ELR (cell line): ENCODE results near the gene ATXN7L1.
"Not testable (repeated sequence)": the region's sequence is repeated elsewhere in the genome, so short reads cannot be mapped to it uniquely, and the experiment has no call there.

ENCODE experiments used
- DNase-seq: peaks from one replicate; pipeline ENCODE4 v3.0.0-alpha.2; 2015; ENCODE audit warnings: low read depth

ATXN7L1 gene

DNA sequence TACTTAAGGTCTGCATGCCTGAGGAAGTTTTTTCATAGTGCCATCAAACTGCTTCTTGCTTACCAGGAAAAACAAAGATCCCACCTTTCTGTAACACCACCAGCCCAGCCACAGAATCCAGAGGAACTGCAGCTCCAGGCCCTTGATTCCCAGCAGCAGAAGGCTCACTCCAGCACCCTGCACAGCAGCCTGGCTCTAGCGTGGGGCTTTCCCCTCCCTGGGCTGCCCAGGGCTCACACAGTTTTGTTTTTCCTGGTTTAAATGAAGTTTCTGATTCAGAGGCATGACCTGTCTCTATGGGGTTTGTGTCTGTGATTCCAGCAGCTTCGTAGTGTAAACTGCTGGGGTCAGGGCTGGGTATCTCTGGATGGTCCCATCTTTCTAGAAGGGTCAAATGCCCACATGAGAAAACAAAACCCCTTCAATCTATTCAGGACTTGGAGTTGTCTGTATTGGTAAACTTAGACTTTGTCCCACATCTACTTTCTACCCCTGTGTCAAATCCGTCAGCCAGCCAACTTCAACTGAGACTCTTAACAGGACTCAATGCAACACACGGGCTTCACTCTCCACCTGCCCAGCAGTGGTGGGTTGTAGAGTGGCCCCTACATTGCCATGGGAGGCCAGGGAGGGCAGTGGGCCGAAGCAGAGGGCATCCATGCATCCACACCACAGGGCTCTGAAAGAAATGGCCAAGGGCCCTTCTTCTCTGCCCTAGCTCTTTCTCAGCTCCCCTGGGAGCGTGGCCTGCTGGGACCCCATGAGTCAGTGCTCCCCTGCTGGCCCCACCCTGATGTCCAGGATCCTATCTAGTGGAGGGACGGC is 73.6 kb downstream of the ATXN7L1 start:
- no peak for DNase-seq

DNA sequence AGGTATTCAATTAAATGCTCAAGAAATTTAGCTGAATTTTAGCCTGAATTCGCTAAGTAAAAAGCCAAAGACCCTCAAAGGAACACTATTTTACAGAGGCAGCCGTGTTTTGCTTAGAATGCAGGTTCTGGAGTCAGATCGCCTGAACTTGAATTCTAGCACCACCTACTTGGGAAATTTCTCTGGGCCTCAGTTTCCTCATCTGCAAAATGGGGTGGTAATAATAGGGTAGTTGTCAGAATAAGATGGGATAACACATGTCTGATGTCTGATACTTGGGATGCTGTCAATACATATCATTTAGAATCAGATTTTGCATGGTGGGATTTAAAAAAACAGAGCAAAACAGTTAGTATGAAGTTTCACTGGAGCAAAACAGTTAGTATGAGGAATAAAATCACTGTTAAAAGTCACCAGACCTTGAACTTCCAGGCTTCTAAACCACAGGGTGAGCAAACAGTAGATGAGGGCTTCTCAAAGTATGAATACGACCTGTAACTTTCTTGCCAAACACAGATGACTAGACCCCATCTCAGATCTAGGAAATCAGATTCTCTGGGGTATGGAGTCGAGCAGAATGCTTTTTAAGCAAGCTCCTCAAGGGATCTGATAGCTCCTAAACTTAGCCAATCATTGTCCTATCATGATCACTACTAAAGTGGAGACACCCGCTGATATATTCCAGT is 75.4 kb downstream of the ATXN7L1 start:
- no peak for DNase-seq

DNA sequence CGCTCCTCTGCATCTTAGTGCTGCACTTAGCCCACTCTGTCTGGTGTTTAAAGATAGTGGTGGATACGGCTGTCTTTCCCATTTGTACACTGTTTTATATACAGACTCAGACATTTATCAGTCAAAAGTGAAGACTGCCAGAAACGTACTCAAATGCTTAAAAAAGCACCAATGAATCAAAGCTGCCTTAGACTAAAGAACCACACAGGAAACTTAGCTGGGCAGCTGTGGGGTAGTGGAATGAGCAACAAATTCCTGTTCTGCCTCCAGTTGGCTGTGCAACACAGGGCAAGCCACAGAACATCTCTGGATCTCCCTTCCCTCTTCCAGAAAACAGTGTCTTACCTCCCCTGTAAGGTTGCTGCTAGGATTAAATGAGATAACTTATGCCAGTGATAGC is 76.0 kb downstream of the ATXN7L1 start:
- no peak for DNase-seq

DNA sequence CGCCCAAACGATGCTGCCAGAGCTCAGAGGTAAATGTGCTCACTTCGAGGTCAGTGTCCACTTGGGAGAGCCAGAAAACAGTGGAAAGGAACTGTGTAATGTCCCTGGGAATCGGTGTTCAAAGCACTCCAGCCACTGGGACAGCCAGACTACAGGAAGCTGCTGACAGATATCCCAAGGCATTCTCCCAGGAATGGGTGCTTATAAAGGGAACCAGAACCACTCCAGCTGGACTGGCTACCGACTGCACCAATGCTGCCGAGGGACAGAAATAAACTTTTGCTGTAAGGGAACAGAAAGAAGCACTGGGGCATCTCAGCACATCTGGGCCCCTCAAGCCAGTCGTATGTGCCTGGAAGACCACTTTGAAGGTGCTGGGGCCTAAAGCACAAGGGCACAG is 76.7 kb downstream of the ATXN7L1 start:
- no peak for DNase-seq

DNA sequence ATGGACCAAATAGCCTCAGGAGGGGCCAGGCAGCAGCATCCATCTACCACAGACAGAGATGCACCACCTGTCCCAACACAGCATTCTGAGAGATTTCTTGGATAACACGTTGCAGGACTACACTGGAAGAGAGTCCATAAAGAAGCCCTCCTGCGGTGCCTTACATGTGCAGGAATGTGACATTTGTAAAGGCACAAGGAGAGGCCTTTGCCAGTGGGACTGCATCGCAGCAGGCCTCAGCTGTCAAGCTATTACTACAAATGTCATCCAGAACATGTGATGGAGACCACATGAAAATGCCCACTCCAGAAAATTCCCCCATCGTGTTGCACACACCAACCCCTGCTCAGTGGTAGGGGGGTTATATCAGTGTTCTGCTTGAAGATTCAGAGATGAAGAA is 77.4 kb downstream of the ATXN7L1 start:
- no peak for DNase-seq

DNA sequence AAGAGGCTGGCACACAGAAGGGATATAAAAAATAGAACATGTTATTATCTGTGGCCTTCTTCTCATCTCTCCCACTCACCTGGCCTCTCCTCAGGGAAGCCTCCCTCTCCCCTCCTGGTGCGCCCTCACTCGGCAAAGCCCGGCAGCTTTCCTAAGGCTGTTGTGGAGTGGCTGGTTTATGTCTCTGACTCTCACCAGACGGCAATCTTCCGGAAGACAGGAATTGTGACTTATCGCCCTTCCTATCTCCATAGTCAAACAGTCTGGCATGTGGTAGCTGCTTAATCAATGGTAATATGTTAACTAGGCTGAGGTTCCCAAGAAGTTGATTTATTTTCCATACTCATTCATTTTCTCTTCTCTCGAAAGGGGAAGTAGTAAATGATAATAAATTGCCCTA is 78.7 kb downstream of the ATXN7L1 start:
- no peak for DNase-seq

DNA sequence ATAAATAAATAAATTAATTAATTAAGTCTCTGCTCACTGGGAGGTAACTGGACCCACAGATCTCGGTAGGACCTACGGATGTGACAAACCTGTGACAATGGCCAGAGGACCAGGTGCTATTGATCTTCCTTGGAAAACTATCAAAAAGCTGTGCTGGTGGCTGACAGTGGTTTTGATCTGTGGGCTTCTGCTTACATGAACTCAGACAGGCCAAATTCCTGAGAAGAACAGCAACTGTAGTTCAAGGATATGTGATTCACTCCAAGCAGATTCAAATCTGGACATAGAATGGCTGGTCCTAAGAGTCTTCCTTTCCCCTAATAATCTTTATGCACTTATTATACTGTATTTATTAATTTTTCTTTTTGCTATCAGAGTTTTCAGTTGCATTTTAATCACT is 80.0 kb downstream of the ATXN7L1 start:
- peak; percentile 50 for DNase-seq

DNA sequence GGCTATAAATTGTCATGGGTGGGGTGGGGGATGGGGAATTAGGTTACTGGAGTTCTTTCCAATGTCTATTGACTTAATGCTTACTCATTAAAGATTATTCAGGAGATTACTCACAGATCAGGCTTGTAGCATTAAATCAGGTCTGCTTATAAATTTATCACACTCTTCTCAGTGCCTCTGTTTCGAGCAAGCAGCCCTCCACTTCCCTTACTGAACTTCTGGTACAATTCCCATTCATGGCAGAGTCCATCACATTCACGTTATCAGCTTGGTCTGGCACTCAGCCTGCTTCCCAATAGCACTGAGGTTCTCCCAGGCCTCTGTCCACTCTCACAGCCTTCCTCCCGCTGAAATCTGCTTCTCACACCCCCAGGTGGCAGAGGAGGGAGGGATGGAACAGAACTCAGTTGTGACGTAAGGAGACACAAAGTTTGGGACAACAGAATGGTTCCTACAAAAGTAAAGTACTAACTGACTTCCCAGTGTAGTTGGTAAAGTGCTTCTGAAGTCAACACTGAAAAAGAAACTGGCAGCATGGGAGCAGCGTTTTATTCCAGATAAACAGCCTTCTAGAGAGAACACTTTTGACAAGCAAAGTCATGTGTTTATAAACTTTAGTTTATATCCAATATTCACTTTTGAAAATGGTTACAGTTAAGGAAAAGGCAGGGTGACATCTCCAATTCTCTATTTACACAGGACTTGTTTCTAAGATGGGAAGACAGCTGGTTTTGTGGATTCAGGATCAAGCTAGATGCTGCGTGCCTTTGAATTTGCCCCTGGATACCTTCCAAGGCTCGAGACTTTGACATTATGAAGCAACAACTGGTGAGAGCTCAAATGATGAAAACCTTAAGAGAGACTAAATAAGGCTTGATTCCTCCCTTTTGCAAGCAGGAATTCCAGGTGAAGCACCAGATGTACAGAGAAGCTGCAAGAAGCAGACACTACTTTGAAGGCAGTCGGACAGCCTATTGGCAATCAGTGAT is 81.4 kb downstream of the ATXN7L1 start:
- DNase-seq: peak; percentile 61

DNA sequence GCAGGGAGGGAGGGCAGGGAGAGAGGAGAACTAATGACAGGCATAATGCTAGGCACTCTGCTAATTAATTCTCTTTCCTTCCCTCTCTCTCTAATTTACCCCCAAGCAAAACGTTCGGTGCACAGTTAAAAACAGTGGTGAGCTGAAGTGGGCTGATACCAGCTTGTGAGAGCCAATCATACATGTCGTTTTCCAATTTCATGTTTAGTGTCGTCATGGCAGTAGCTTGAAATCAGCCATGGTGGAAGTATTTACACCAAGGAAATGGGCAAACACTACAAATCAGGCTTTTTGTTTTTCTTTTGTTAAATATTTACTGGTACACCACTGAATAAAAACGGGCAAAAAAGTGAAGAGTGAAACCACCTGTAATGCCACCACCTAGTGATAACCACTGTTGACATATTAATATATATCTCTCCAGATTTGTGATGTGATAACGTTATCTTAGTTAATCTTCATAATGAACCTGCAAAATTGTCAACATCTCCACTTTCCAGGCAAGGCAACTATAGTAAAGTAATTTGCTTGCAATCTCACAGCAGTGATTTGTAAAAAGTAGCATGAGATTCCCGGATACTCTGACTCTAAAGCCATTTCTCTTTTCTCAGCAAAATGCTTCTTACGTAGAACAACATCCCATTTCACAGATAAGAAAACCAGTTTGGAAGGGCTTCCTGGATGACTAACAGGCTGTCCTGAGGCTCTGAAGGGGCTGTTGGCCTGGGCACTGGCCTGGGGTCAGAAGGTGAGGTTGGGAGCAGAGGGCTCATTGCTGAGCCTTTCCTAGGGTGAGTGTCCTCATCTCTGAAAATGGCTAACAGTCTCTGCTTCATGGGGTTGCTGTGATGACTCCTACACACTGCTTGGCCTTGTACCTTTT is 83.7 kb downstream of the ATXN7L1 start:
- no peak for DNase-seq

DNA sequence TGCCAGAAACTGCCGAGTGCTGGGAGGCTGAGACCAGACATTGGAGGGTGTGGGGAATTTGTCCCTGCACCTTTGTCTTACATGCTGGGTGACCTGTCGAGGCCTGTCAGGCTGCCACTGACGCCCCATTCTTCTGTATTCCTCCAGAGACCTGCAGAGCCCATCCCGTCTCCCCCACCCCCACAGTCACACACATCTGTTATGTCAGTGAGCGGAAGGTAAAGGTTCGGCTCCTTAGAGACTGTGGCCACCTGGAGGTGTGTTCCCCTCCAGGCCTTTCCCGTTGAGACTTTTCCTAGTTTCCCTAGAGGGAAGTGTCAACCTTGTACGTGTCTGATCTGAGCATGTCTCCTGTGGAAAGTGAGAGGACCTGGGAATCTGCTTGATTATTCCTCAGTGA is 84.5 kb downstream of the ATXN7L1 start:
- no peak for DNase-seq

DNA sequence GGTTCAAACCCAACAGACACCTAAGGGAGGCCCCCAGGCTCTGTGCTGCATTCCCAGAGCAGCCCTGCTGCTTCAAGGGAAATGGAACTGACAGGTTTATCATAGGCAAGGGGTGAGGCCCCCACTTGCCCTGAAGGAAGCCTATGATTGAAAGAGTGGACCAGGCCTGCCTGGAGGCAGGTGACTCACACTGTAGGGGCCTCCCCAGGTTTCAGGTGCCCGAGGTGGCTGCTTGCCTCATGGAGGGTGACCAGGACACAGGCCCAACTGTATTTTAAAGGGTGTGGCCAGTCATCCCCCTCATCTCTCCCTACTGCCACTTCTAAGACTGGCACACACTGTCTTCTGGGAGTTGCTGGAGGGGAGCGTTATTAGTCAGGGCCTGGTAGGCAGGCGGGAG is 85.4 kb downstream of the ATXN7L1 start:
- DNase-seq: peak; percentile 48

DNA sequence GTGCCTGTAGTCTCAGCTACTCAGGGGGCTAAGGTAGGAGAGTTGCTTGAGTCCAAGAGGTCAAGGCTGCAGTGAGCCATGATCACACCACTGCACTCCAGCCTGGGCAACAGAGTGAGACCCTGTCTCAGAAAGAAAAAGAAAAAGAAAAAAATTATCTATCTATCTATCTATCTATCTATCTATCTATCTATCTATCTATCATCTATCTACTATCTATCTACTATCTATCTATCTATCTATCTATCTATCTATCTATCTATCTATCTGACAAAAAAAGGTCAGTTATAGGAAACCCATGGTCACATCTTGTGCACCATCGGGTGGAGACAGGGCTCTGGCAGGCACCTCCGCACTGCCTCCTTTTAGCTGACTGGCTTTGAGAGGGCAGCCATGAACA is 85.9 kb downstream of the ATXN7L1 start:
- not testable (repeated sequence) for DNase-seq

DNA sequence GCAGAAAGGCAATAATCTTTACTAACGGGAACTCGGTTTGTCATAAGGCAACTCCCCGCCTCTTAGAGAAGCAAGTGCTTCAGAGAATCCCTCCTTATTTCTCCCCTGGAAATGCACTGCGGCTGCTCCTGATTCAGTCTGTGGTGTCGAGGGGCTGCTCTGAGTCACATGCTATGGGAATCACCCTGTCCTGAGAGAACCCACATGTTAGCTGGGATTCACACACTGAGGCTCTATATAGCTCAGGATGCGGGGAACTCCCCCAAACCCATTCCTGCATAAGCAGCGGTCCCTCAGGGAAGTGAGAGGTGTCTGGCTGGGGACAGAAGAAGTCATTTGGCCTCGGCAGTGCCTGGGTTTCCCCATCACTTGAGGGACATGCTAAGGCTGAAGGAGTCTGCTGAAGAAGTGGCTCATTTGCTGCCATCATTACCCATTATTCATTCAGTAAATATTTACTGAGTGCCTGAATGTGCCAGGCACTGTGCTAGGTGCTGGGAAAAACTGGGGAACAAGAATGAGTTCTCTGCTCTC is 87.5 kb downstream of the ATXN7L1 start:
- peak; percentile 40 for DNase-seq

DNA sequence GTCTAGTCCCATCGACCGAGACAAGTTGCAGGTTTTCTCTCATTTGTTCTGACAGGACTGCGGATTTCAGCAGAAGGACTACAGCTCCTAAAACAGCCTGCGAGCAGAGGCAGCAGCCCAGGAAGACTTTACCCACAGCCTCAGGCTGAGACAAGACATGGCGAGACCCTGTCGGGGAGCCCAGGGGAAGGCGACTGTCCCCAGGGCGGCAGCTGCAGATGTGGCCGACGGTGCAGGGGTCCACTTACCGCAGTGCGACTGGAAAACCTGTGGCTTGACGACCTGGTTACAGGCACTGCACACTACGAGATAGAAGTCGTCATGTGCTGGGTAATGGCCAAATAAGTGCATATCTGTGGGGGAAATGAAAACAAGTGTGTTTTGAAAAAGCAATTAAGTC is 88.0 kb downstream of the ATXN7L1 start:
- no peak for DNase-seq

DNA sequence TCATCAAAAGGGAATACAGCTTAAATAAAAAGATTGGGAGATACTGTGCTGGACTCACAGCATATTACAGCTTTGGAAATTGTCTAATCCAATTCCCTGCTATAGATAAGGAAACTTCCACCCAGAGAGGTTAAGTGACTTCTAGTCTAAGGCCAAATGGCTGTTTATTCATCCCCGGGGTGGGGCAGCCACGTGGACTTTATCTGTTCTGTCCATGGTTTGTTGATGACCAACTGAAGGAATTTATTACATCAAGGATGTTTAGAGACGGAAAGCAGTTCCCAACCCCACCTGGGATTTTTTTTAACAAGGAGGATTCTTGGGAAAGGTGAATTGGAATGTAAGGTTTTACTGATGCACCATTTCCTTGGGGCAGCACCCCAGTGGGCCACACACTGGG is 88.6 kb downstream of the ATXN7L1 start:
- no peak for DNase-seq

DNA sequence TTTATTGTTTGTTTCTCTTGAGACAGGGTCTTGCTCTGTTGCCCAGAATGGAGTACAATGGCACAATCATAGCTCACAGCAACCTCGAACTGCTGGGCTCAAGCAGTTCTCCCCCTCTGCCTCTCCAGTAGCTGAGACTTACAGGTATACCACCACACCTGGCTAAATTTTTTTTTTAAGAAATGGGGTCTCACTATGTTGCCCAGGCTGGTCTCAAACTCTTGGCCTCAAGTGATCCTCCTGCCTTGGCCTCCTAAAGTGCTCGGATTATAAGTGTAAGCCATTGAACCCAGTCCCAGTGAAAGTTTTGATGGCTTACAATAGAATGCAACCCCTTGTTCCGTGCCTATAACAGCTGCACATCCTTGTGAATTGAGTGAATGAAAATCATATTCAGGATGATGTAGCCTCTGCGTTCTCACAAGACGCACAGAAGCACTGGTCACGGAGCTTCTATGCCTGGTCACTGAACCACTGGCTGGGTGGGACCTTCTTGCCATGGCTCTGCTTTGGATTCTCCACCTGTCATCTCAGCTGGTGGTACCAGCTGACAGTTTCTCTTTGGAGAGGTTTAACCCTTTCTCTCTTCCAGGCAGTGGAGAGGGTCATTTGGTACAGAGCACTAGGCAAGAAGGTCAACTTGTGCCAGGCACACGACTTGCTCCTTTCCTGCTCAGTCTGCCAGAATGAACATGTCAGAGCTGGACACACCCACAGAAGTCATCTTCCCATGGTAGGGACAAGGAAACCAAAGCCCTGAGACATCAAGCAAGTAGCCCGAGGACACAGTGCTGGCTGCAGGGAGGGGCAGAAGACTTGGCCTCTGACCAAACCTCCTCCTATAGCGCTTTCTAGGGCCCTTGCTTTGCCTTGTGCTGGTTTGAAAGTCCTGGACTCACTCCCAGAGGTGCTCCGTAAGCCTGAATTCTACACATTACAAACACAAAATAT is 89.6 kb downstream of the ATXN7L1 start:
- DNase-seq: peak; percentile 45

DNA sequence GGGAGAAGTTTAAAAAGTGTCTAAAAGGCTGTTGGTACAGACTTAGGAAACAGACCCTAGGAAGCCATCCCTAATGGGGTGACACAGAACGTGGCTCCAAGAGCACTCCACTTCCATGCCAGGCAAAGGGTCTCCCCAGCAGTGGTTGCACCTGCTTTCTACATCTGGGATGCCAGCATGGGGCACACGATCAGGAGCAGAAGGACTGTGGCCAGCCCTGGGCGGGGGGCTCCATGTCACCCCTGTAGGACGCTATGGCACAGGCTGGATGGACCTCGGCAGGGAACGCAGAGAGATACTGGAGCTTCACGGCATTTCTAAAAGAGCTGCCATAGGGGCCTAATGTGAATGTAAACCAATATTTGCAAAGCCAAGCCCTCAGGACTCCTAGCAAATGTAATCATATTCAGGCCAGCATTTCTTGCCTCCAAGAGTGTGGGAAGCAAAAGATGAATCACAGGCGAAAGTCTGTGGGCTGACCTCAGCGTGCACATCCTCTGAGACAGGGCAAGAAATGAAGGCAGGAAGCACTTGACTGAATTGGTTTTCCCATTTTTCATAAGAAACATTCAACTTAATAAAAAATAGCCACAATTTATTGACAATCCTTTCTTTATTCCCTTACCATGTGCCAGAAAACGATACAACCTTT is 93.9 kb downstream of the ATXN7L1 start:
- peak; percentile 92 for DNase-seq

DNA sequence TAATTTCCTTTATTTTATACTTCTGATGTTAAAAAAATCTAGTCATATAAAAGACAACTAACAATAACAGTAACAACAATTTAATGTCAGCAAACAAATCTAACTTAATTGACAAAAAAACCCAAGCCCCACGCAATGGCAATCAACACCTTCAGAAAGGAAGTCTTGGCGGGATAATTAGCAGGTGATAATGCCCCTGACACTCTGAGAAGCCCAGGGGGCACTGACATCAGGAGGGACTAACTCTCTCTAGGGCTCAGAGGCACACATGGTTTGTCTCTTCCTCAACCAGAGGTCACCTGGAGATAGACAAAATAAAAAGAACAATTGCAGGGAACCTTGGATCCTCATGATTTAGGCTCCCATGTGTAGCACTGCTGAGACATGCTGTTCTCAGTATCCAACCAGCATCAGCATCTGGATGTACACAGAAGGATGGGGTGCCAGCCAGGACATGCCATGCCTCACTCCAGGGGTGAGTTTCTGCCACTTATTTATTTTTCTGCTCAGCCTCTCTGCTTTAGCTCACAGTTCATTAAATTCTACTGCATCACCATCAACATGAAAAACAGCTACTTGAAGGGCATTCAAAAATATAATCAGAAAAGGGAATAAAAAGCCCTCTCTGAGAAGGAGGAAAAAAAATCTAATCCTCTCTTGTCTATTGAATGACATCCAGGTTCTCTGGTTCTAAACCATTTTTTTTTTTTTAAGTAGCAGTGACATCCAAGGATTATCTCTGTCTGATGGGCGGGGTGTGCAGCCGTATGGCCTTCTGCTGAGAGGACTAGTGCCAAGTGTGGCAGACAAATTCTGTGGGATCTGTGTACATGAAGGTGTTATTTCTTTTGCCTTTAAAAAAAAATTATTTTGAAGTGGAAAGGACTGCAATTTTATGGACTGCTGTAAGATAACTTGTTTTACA is 96.3 kb downstream of the ATXN7L1 start:
- DNase-seq: no peak
